Measurements from ENCODE around the gene DCAF4.
A peak's percentile ranks its signal among the peaks of the same experiment; 100 is the strongest.

DCAF4 gene, protein sequence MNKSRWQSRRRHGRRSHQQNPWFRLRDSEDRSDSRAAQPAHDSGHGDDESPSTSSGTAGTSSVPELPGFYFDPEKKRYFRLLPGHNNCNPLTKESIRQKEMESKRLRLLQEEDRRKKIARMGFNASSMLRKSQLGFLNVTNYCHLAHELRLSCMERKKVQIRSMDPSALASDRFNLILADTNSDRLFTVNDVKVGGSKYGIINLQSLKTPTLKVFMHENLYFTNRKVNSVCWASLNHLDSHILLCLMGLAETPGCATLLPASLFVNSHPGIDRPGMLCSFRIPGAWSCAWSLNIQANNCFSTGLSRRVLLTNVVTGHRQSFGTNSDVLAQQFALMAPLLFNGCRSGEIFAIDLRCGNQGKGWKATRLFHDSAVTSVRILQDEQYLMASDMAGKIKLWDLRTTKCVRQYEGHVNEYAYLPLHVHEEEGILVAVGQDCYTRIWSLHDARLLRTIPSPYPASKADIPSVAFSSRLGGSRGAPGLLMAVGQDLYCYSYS

DNA sequence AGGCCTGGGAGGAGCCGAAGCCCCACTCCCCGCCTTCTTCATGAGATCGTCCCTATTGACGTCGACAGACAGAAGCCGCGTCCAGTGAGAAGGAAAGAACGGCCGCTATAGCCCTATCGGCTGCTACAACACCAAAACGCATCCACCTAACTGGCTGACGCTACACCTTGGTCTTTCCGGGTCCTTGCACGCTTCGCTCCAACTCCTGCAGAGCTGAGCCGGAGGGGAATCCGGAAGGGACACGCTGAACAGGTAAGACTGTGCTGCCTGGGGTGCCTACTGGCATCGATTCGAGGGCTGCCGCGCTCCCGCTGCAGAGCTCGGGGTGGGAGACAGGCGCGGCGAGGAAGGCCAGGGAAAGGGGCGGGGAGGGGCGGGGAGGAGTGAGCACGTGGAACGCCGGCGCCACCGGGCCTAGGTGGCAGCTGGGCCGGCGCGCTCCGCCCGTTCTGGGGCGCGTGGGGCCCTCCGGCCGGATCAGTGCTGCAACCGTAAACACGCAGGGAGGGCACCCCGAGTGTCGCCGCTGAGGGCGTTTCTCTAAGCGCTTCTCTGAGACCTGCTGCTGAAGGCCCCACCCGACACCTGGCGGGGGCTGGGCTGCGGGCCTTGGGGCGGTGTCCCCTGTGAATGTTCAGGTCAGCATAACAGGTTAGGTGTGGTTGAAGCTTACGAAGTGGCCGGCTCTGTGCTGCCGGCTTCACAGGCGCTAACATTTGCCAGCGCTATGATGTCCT is at the start of gene DCAF4:
DCAF4 (plus strand) TSS at position 173 of the 737 bp plus-strand sequence. CDS start 11,515 bp downstream, outside the sequence.
- ATAC-seq = peak; percentile 96 to 98

DNA sequence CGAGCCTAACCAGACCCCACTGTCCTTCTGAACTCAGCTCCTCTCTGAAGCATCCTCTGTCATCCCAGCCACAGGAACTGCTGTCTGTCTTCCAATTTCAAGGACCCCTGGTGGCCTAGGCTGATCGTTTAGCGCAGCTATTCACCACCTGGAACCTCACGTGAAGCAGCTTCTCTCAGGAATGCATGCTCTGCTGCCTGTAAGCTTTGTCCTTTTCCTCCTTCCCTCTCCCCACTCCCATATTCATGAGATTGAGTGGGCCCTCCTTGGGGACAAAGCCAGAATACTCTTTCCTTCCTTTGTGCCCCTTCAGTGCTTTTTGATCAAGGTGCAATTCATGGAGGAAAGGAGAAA is 49.6 kb upstream of the DCAF4 start:
- ATAC-seq = no peak

DNA sequence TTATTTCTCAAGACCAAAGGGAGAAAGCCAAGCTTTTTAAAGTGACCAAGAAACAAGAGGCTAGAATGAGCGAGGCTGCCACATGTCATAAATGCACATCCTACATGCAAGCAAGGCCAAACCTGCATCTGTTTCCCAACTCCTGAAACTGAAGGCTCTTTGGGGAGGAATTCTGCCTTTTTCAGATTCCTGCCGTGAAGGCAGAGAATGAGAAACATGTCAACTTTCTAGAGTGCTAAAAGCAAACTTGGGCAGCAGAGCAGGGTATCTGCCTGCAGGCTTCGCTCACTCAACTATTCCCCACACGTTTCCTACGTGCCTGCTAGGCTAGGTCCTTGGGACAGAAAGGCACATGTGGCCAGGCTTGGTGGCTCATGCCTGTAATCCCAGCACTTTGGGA is 47.5 kb upstream of the DCAF4 start:
- ATAC-seq = no peak

DNA sequence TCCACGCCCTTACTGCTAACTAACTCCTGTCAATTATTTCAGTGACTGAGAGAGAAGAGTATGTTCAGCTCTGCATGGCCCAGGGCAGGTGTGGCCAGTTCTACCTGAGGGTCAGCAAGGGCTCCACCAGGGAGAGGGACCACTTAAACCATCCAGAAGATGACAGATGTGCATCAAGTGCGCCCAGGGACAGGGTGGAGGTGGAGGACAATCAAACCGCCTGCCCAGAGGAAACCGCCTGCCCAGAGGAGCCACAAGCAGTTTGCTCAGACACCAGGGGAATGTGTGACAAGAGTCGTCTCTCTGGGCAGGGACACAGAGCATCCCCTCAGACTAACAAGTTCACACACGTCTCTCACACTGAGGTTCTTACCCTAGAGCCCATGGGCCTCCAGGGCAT is 46.8 kb upstream of the DCAF4 start:
- ATAC-seq = no peak

DNA sequence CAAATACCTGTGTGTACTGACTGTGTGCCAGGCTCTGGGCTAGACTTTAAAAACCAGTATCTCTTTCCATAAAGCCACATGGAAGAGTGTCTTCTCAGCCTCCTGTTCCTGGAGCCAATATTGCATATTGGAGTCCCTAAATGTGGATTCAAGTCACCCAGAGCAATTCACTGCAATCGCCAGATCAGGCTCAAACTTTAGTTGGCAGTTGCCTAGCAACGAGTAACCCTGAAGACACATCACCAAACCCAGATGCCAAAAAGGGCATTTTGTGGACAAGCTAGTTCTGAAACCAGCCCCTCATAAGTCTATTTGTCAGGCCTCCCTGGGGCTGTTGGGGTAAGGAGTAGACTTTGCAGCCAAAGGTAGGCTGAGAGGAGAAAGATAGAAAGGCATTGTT is 46.1 kb upstream of the DCAF4 start:
- no peak for ATAC-seq

DNA sequence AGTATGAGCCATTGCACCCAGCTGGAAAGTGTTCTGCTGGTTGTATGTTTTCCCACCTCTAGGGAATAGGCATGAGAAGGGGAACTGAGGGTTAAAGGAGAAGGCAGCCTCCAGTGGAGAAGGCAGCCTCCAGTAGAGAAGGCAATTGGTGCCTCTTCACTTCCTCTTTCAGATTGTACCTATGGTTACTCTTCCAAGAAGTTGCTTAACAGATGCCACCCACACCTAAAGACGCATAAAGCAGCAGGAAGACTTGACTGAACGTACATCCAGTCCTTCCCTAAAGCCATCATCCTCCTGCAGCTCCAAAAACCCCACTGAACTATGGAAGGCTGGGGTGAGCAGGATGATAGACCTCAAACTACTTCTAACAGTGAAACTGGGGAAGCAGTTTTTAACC is 45.4 kb upstream of the DCAF4 start:
- no peak for ATAC-seq

DNA sequence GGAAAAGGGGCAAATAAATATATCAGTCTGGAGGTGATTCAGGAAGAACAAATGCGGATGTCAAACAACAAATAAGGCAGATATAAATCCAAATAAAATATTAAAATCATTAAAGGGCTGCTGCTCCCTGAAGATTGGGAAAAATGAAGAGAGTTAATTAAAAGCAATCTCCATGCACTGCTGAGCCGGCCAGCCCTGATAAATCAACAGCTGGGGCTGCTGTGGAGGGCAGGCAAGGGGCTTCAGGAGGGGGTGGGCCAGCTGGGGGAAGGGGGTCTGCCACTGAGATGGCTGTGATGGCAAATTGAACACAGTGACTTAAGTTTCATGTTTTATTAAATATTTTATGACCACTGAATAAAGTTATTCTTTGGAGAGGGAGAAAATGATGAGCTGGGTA is 44.7 kb upstream of the DCAF4 start:
- ATAC-seq = no peak

DNA sequence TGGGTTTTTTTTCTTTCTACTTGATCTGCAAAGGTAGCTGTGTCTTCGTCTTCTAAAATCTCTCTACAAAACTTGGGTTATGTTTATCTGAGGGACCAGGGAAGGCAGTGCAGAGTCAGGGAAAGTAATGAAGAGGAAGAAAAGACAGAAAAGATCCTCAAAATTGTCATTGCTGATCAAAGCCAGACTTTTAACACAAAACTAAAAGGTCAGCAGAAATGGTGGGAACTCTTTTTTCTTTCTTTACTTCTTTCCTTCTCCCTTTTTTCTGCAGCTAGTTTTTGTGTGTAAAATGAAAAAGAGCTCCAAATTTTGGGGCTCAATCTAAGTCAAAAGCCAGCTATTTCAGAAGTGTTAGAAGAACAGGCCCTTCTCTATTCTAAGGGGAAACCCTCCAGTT is 44.2 kb upstream of the DCAF4 start:
- ATAC-seq = no peak

DNA sequence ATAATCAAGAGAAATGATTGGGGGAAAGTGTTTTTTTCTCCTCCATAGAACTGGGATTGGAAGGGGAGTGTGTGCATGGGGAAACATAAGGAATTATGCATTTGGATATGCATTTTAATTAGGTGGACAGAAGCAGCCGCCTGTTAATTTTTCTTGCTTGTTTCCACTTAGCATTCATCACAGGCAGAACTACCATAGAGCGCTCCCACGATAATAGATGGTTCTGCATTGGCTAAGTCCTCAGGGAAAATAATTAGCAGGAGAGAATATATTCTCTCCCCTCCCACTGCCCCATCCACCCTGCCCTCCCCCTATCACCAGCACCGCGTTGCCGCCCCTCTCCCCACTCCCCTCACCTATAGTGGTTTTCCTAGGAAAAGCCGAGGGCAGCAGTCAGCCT is 43.8 kb upstream of the DCAF4 start:
- ATAC-seq = no peak

DNA sequence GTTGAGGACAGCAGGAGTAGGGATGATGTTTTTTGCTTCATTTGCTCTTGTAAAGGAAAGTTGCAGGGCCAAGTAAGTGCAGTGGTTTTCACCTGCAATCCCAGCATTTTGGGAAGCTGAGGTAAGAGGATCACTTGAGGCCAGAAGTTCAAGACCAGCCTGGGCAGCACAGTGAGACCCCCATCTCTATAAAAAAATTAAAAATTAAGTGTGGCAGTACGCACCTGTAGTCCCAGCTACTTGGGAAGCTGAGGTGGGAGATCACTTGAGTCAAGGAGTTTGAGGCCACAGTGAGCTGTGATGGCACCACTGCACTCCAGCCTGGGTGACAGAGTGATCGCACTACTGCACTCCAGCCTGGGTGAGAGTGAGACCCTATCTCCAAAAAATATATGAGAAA is 43.2 kb upstream of the DCAF4 start:
- no peak for ATAC-seq

DNA sequence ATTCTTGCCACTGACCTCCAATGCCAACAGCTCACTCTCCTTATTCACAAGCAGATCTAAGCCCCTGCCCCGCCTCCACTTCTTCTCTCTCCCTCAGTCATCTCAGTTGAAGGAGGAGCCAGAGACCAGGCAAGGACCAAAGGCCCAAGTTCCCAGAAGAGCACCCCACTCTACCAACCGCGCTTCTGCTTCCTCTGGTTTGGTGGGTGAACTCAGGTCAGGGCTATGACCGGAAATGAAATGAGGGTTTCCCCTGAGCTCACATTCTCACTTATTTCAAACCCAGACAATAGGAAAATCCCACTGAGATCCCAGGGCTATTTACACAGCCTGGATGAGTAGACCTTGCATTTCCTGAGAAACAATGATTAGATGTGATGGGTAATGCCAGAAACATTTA is 42.3 kb upstream of the DCAF4 start:
- no peak for ATAC-seq

DNA sequence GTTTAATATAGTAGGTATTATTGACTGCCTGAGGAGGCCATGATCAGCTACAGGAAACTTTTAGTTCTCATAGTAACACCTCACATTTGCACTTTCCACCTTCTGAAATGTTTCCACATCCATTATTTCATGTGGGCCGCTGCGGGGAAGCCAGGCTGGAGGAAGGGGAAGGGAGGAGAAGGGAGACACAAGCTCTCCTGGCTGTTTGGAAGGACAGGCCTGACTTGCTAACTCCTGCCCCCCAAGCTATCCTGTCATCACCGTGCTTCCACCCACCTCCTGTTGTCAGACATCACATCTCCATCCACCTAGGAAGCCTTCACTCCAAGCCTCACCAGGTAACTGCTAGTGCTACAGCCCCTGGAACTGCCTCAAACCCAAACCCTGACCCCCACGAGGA is 41.9 kb upstream of the DCAF4 start:
- no peak for ATAC-seq

DNA sequence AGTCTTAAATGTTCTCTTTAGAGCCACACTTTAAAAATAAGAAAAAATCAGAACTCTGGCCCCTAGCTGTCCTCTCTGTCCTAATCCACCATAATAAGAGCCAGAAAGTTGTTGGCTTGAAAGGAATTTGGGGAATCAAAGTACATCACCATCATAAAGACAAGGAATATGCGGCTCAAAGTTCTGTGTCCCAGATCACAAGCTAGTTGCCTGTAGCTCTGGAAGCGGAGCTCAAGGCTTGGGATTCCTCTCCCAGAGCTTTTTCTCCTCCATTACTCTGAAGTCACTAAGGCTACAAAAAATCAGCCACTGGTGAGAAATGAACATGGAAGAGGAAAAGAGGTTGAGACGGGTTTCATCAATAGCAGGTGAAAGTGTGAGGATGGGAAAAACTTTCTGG is 38.8 kb upstream of the DCAF4 start:
- ATAC-seq = no peak

DNA sequence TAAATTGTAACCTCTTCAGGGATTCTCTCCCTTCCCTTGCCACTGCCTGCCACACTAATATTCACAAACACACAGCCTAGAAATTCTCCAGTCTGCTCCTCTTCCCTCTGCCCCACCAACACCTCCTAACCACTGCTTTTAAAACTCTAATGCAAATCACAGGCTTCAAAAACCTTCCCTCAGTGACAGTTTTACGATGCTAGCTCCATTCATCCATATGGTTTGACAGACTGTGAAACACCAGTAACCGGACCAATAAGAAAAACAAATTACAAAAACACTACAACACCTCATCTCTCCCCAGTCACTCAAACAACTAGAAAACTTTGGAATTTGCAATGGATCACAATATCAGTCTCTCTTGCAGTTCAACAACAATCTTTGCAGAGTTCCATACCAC is 38.1 kb upstream of the DCAF4 start:
- no peak for ATAC-seq

DNA sequence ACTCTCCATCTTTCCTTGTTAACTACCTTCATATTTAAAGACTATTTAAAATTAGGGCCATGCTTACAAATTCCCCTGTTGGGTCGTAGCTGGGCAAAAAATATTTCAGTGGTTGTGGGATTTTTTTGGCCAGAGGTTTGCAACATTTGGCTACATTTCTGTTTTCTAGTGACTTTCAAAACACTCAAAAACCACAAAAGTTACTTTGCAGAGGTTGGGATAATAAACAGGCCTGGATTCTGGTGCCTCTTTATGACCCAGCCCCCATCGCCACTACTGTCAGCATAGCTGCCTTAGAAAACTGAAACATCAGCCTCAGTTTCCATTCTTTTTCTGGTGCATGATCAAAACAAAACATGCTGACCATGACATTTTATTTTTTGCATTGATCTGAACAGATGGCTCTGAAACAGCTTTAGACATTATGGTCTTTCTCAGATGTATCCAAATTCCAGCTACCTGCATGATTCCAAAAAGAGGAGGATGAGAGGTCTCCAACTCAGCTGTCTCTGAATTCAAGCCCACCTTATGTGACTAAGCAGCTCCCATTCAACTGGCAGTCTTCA is 37.5 kb upstream of the DCAF4 start:
- ATAC-seq = no peak

DNA sequence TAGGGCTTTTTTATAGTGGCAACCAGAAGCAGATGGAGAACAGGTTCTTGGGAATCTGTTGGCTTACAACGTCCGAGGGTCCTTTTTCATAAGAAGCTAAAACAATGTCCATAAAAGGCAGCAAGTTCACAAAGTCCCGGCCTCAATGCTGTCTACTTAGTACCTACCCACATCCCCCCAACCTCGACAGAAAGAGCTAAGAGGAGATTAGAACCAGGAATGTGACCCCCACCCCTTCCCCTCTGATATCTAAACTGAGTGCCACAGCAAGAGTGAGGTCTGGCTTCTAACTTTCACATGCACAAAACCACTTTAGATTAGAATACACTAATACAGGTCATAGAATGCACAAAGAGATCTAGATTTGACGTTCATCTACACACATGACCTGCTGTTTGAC is 36.9 kb upstream of the DCAF4 start:
- no peak for ATAC-seq

DNA sequence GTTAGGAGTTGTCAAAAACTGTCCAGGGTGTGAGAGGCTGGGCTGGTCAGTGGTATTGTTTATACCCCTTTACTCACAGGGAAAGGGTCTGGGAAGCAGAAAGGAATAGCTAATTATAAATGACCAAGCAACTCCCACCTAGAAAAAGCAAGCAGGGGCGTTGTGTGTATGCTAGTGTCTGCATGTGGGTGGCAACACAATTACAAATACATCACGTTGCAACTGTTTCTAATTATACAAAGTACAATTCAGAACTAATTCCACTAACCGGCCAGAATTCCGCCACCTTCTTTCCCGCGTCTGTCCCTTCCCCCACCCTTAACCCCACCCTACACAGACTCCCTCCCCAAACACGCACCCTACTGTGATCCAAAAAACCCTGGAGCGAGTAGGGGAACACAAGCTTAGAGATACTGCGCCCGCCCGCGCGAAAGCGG is 34.6 kb upstream of the DCAF4 start:
- ATAC-seq = no peak

DNA sequence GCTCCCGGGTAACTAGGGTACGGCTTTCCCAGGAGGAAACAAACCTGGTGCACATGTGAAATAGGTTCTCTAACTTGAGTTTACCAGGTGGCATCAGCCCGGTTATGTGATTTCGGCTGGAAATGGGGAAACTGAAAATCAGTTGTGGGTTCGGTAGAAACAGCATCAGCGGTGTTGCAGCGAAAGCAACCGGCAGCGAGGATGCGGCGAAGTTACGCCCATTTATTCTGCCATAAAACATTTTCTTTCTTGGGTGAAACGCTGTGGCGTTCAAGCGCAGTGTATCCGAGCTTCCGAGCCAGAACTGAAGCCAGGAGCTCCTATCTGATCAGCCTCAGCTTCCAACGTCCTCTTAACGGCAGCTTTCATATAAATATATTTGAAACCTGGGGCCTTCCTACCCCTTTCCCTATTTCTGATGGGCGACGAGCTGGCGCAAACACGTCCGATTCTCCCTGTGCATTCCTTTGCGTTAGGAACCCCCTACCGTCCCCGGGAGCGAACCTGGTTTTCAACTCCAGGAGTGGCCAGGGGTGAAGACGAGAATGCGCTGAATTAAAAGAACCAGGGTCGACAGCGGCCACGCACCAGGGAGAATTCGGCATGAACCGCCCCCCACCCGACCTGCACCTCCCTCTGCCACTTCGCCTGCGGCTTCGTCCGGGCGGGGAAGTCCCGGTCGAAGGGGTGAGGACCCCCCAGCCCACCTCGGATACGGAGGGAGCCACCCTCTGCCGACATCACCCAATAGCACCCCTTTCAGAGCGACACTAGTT is 34.0 kb upstream of the DCAF4 start:
- no peak for ATAC-seq

DNA sequence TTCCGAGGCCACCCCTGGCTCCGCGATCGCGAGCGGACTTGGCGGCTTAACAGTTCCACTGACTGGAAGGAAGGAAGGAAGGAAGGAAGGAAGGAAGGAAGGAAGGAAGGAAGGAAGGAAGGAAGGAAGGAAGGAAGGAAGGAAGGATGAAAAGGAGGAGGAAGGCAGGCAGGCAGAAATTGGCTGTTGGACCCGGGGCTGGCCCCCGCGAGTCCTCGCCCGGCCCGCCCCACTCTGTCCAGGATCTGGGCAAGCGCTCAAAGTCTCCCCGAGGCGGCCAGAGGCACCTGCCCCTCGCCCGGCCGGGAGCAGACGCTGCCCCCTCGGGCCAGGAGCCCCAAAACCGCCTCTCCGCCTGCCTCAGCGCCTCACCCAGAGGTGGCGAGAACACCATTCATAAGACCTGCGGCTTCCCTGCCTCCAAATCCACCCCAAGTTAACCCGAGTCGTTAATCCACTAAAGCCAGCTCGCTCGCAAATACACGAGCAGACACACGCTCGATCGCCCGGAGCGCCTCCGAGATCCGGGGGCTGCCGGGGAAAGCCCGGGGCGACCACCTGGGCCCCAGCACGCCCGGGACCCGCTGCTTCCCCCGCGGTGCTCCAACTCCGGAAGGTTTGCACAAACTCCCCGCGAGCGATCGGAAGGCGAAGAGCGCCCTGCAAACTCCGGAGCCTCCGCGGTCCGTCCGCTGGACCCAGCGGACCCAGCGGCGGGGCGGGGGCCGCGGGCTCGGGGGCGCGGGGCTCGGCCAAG is 33.2 kb upstream of the DCAF4 start:
- ATAC-seq = no peak

DNA sequence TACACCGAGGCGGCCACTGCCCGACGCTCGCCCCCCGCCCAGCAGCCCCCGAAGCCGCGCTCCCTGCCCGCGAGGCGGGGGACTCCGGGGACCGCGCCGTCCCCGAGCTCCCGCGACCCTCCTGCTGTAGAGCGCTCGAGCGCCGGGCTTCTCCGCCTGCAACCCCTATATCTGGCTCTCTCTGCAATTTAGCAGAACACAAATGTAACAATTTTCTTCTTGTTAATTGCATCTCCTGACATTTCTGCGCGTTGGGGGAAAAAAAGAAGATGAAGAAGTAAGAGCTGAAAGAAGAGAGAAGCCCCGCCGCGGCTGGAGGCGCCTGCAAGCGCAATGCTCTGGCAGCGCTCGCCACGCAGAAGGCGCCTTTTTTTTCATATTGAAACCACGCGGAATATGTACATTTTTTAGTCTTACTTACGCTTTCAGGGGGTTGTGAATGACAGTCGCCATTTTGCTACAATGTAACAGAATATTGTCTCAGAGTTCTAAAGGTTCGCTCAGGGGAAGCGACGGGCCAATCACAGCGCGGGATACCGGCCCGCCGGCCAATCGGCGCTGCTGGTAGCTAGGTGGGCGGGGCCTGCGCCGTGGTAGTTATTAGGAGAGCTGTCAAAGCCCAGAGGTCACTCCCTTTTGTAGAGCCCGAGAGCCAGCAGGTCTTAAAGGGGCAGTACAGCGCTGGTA is 32.5 kb upstream of the DCAF4 start, which contains the start of gene DPF3:
DPF3 (minus strand) TSS at position 466 of the 687 bp plus-strand sequence; CDS start at position 453, 13 bp downstream.
- peak; percentile 99 to 100 for ATAC-seq

DNA sequence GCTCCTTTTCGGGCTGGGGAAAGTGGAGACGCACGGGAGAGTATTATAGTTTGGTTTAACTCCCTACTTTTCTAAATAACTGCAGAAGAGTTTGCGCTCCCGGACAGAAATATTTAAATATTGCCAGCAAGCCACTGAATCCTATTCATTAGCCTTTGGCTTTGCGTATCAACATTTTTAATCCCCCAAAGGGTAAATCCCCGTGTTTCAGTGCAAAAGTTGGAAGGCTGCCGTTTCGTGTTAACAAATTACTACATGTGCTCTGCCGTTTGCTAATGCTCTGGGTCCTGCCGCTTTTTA is 32.0 kb upstream of the DCAF4 start:
- ATAC-seq = no peak
